MG63 (cell line): ENCODE results near the gene ELOVL1. TPM values are rescaled to one million over a fixed set of nuclear protein-coding genes. Genes with fewer than 3 reads are reported as not detected.
"Not testable (repeated sequence)": the region's sequence is repeated elsewhere in the genome, so short reads cannot be mapped to it uniquely, and the experiment has no call there.

Experiments
- DNase-seq: peaks from one replicate; pipeline ENCODE4 v3.0.0-alpha.2; 2020
- H3K27me3 ChIP-seq: fragments of 250-450 bp; sonication (Bioruptor Pico); 2 replicates; pipeline ENCODE4 v1.5.1; 2020; ENCODE audit warnings: mild to moderate bottlenecking, moderate library complexity
- H3K36me3 ChIP-seq: fragments of 250-450 bp; sonication (Bioruptor Pico); 2 replicates; pipeline ENCODE4 v1.5.1; 2020; ENCODE audit warnings: mild to moderate bottlenecking, moderate library complexity
- H3K4me3 ChIP-seq: fragments of 250-450 bp; sonication (Bioruptor Pico); 2 replicates; pipeline ENCODE4 v1.5.1; 2020; ENCODE audit warnings: mild to moderate bottlenecking, moderate library complexity
- H3K9me3 ChIP-seq: fragments of 250-450 bp; sonication (Bioruptor Pico); 2 replicates; pipeline ENCODE4 v1.5.1; 2020; ENCODE audit warnings: mild to moderate bottlenecking, moderate library complexity
- total RNA-seq: library from RNA; depleted of rRNA; stranded (reverse); fragments of >200 nt; shearing (Covaris generic); gene quantifications from 2 replicates; pipeline ENCODE4 v1.2.3, GENCODE V29; 2014; ENCODE audit warnings: low replicate concordance

The ELOVL1 gene
- total RNA-seq, 1 experiment from 2014 or later: 118 TPM

- no peak for DNase-seq
- Histone ChIP-seq H3K9me3 (no peaks in the 10 kb centered on the region), H3K36me3 (peaks cover 55% of the 10 kb centered on the region), H3K27me3 (no peaks in the 10 kb centered on the region), H3K4me3 (peak overlapping the region; percentile 85)
Measured at GRCh38 chr1:43387976-43388599, 20.3 kb upstream of the ELOVL1 start.

- H3K36me3 ChIP-seq: peaks cover 61% of the 10 kb centered on the region
Measured at GRCh38 chr1:43386676-43387075, 18.9 kb upstream of the ELOVL1 start.

GRCh38 chr1:43383449-43383848 lies 15.6 kb upstream of the ELOVL1 start:
- peaks cover 70% of the 10 kb centered on the region for H3K36me3 ChIP-seq
- no peaks in the 10 kb centered on the region for H3K27me3 ChIP-seq
- no peak for DNase-seq
- no peaks in the 10 kb centered on the region for H3K9me3 ChIP-seq
- no peak overlapping the region for H3K4me3 ChIP-seq

More at GRCh38 chr1:43386676-43387075, 18.9 kb upstream of the ELOVL1 start:
- no peaks in the 10 kb centered on the region for H3K9me3 ChIP-seq
- no peak for DNase-seq
- H3K27me3 ChIP-seq: no peaks in the 10 kb centered on the region
- no peak overlapping the region for H3K4me3 ChIP-seq

GRCh38 chr1:43382027-43382779 lies 14.4 kb upstream of the ELOVL1 start:
- DNase-seq: no peak
- Histone ChIP-seq H3K9me3 (no peaks in the 10 kb centered on the region), H3K4me3 (no peak overlapping the region), H3K27me3 (no peaks in the 10 kb centered on the region), H3K36me3 (peaks cover 61% of the 10 kb centered on the region)

- DNase-seq: no peak
- Histone ChIP-seq H3K27me3 (no peaks in the 10 kb centered on the region), H3K36me3 (peaks cover 56% of the 10 kb centered on the region), H3K9me3 (no peaks in the 10 kb centered on the region), H3K4me3 (no peak overlapping the region)
Measured at GRCh38 chr1:43381612-43382011, 13.8 kb upstream of the ELOVL1 start.

- Histone ChIP-seq H3K4me3 (no peak overlapping the region), H3K36me3 (peaks cover 39% of the 10 kb centered on the region), H3K9me3 (no peaks in the 10 kb centered on the region), H3K27me3 (no peaks in the 10 kb centered on the region)
- no peak for DNase-seq
Measured at GRCh38 chr1:43379476-43379875, 11.7 kb upstream of the ELOVL1 start.

- H3K36me3 ChIP-seq: peaks cover 23% of the 10 kb centered on the region
- H3K27me3 ChIP-seq: no peaks in the 10 kb centered on the region
- no peak for DNase-seq
- no peak overlapping the region for H3K4me3 ChIP-seq
- no peaks in the 10 kb centered on the region for H3K9me3 ChIP-seq
Measured at GRCh38 chr1:43377831-43378230, 10.0 kb upstream of the ELOVL1 start.

GRCh38 chr1:43376723-43377235 lies 9.0 kb upstream of the ELOVL1 start:
- H3K36me3 ChIP-seq: peaks cover 25% of the 10 kb centered on the region
- H3K27me3 ChIP-seq: no peaks in the 10 kb centered on the region
- no peak for DNase-seq
- H3K4me3 ChIP-seq: no peak overlapping the region
- no peaks in the 10 kb centered on the region for H3K9me3 ChIP-seq

- peak; percentile 80 for DNase-seq
- H3K4me3 ChIP-seq: no peak overlapping the region
- no peaks in the 10 kb centered on the region for H3K27me3 ChIP-seq
- no peaks in the 10 kb centered on the region for H3K9me3 ChIP-seq
- H3K36me3 ChIP-seq: peaks cover 23% of the 10 kb centered on the region
Measured at GRCh38 chr1:43373066-43373940, 5.5 kb upstream of the ELOVL1 start.

- H3K27me3 ChIP-seq: no peaks in the 10 kb centered on the region
Measured at GRCh38 chr1:43372172-43372571, 4.4 kb upstream of the ELOVL1 start.

GRCh38 chr1:43370564-43370963 lies 2.8 kb upstream of the ELOVL1 start:
- DNase-seq: no peak
- Histone ChIP-seq H3K27me3 (no peaks in the 10 kb centered on the region), H3K36me3 (peaks cover 16% of the 10 kb centered on the region), H3K9me3 (no peaks in the 10 kb centered on the region), H3K4me3 (no peak overlapping the region)

More at GRCh38 chr1:43372172-43372571, 4.4 kb upstream of the ELOVL1 start:
- Histone ChIP-seq H3K9me3 (no peaks in the 10 kb centered on the region), H3K4me3 (no peak overlapping the region), H3K36me3 (peaks cover 19% of the 10 kb centered on the region)
- DNase-seq: no peak

GRCh38 chr1:43369779-43370178 lies 2.0 kb upstream of the ELOVL1 start:
- not testable (repeated sequence) for H3K27me3 ChIP-seq, H3K4me3 ChIP-seq, DNase-seq, H3K9me3 ChIP-seq
- peaks cover 24% of the 10 kb centered on the region for H3K36me3 ChIP-seq

GRCh38 chr1:43368646-43369020 lies 822 bp upstream of the ELOVL1 start:
- Histone ChIP-seq H3K9me3 (no peaks in the 10 kb centered on the region), H3K36me3 (peaks cover 36% of the 10 kb centered on the region), H3K27me3 (no peaks in the 10 kb centered on the region), H3K4me3 (peak overlapping the region; percentile 59)
- DNase-seq: no peak

GRCh38 chr1:43367026-43367903 lies 546 bp downstream of the ELOVL1 start:
- no peaks in the 10 kb centered on the region for H3K9me3 ChIP-seq
- peak overlapping the region; percentile 59 for H3K4me3 ChIP-seq
- H3K27me3 ChIP-seq: no peaks in the 10 kb centered on the region
- peak; percentile 91 for DNase-seq
- H3K36me3 ChIP-seq: peaks cover 39% of the 10 kb centered on the region

GRCh38 chr1:43366601-43367025 lies 1.2 kb downstream of the ELOVL1 start:
- no peak for DNase-seq
- Histone ChIP-seq H3K4me3 (peak overlapping the region; percentile 59), H3K36me3 (peaks cover 46% of the 10 kb centered on the region), H3K9me3 (no peaks in the 10 kb centered on the region), H3K27me3 (no peaks in the 10 kb centered on the region)

GRCh38 chr1:43366179-43366578 lies 1.6 kb downstream of the ELOVL1 start:
- Histone ChIP-seq H3K4me3 (peak overlapping the region; percentile 59), H3K9me3 (no peaks in the 10 kb centered on the region), H3K27me3 (no peaks in the 10 kb centered on the region), H3K36me3 (peaks cover 50% of the 10 kb centered on the region)
- DNase-seq: no peak
